Measurements from ENCODE around the gene LMNB1.
"Not testable (repeated sequence)": the region's sequence is repeated elsewhere in the genome, so short reads cannot be mapped to it uniquely, and the experiment has no call there.

LMNB1 gene

DNA sequence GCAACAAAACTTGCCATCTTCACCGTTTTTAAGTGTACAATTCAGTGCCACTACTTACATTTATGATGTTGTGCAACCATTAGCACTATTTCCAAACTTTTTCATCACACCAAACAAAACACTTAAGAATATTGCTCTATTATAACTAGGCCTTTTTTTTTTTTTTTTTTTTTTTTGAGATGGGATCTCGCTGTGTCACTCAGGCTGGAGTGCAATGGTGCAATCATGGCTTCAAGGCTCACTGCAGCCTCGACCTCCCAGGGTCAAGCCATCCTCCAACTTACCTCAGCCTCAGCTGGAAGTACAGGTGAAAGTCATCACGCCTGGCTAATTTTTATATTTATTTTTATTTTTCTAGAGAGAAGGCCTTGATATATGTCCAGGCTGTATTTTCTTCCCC is 22.3 kb upstream of the LMNB1 start:
- no peak for DNase-seq (ENCODE audit: extremely low read depth, insufficient read length)
- TF ChIP-seq, protein P1, sequence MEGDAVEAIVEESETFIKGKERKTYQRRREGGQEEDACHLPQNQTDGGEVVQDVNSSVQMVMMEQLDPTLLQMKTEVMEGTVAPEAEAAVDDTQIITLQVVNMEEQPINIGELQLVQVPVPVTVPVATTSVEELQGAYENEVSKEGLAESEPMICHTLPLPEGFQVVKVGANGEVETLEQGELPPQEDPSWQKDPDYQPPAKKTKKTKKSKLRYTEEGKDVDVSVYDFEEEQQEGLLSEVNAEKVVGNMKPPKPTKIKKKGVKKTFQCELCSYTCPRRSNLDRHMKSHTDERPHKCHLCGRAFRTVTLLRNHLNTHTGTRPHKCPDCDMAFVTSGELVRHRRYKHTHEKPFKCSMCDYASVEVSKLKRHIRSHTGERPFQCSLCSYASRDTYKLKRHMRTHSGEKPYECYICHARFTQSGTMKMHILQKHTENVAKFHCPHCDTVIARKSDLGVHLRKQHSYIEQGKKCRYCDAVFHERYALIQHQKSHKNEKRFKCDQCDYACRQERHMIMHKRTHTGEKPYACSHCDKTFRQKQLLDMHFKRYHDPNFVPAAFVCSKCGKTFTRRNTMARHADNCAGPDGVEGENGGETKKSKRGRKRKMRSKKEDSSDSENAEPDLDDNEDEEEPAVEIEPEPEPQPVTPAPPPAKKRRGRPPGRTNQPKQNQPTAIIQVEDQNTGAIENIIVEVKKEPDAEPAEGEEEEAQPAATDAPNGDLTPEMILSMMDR (IDR thresholded peaks at IDR 0.05; ENCODE audit: insufficient read depth, low read length, poor library complexity, severe bottlenecking), result no peak
- Histone ChIP-seq H3K36me3 (ENCODE audit: control insufficient read depth, insufficient read depth, low read length) (no peaks in the 10 kb centered on the region), H3K27me3 (replicated peaks; ENCODE audit: control insufficient read depth, insufficient read depth, low read length) (no peaks in the 10 kb centered on the region), H3K4me3 (replicated peaks; ENCODE audit: low read depth, low read length) (no peak overlapping the region)

DNA sequence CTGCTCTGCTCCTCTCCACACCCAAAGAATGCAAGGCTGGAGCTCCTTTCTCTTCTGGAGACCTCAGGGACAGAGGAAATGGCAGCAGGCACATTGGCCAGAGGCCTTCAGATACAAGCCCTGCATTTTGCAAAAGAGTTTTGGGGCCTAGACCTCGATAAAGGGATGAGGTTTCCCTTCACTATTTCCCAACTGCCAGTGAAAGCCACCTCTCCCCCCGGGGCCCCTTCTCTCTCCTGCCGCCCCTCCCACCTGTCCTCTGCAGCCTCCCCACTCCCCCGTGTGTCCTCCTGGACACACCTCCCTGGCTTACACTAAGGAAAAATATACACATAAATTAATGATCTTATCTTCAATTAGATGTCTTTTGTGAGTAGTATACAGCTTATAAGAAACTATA is 21.3 kb upstream of the LMNB1 start:
- Histone ChIP-seq H3K36me3 (ENCODE audit: control insufficient read depth, insufficient read depth, low read length) (no peaks in the 10 kb centered on the region), H3K4me3 (replicated peaks; ENCODE audit: low read depth, low read length) (no peak overlapping the region), H3K27me3 (replicated peaks; ENCODE audit: control insufficient read depth, insufficient read depth, low read length) (no peaks in the 10 kb centered on the region)
- TF ChIP-seq, protein P1 (IDR thresholded peaks at IDR 0.05; ENCODE audit: insufficient read depth, low read length, poor library complexity, severe bottlenecking), result no peak
- DNase-seq (ENCODE audit: extremely low read depth, insufficient read length), result no peak

GRCh38 chr5:126757713-126758357 is 19.1 kb upstream of the LMNB1 start:
- DNase-seq (ENCODE audit: extremely low read depth, insufficient read length), result no peak
- no peak overlapping the region for H3K4me3 ChIP-seq (replicated peaks; ENCODE audit: low read depth, low read length)
- TF ChIP-seq, protein P1 (IDR thresholded peaks at IDR 0.05; ENCODE audit: insufficient read depth, low read length, poor library complexity, severe bottlenecking), result no peak
- no peaks in the 10 kb centered on the region for H3K36me3 ChIP-seq (ENCODE audit: control insufficient read depth, insufficient read depth, low read length)
- H3K27me3 ChIP-seq (replicated peaks; ENCODE audit: control insufficient read depth, insufficient read depth, low read length), result no peaks in the 10 kb centered on the region

GRCh38 chr5:126763371-126763770 is 13.6 kb upstream of the LMNB1 start:
- H3K27me3 ChIP-seq (replicated peaks; ENCODE audit: control insufficient read depth, insufficient read depth, low read length), result no peaks in the 10 kb centered on the region

GRCh38 chr5:126769703-126770102 is 7.2 kb upstream of the LMNB1 start:
- Histone ChIP-seq H3K4me3 (replicated peaks; ENCODE audit: low read depth, low read length) (no peak overlapping the region), H3K36me3 (ENCODE audit: control insufficient read depth, insufficient read depth, low read length) (no peaks in the 10 kb centered on the region), H3K27me3 (replicated peaks; ENCODE audit: control insufficient read depth, insufficient read depth, low read length) (no peaks in the 10 kb centered on the region)
- TF ChIP-seq, protein P1 (IDR thresholded peaks at IDR 0.05; ENCODE audit: insufficient read depth, low read length, poor library complexity, severe bottlenecking), result no peak
- no peak for DNase-seq (ENCODE audit: extremely low read depth, insufficient read length)

More at GRCh38 chr5:126763371-126763770, 13.6 kb upstream of the LMNB1 start:
- no peak for DNase-seq (ENCODE audit: extremely low read depth, insufficient read length)
- TF ChIP-seq, protein P1 (IDR thresholded peaks at IDR 0.05; ENCODE audit: insufficient read depth, low read length, poor library complexity, severe bottlenecking), result no peak
- no peaks in the 10 kb centered on the region for H3K36me3 ChIP-seq (ENCODE audit: control insufficient read depth, insufficient read depth, low read length)
- H3K4me3 ChIP-seq (replicated peaks; ENCODE audit: low read depth, low read length), result no peak overlapping the region

- not testable (repeated sequence) for H3K4me3 ChIP-seq (replicated peaks; ENCODE audit: low read depth, low read length); DNase-seq (ENCODE audit: extremely low read depth, insufficient read length); H3K36me3 ChIP-seq (ENCODE audit: control insufficient read depth, insufficient read depth, low read length); H3K27me3 ChIP-seq (replicated peaks; ENCODE audit: control insufficient read depth, insufficient read depth, low read length)
Observed at GRCh38 chr5:126773536-126773935, 3.4 kb upstream of the LMNB1 start.

DNA sequence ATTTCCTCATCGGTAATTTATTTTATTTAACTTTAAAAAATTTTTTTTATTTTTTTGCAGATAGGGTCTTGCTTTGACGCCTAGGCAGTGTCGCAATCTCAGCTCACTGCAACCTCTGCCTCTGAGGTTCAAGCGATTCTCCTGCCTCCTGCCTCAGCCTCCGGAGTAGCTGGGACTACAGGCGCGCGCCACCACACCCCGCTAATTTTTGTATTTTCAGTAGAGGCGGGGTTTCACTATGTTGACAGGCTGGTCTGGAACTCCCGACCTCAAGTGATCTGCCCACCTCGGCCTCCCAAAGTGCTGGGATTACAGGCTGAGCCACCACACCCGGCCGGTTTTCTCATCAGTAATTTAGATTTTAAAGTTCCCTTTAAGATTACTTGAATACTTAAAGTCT is 2.3 kb upstream of the LMNB1 start:
- not testable (repeated sequence) for H3K27me3 ChIP-seq (replicated peaks; ENCODE audit: control insufficient read depth, insufficient read depth, low read length); DNase-seq (ENCODE audit: extremely low read depth, insufficient read length); H3K36me3 ChIP-seq (ENCODE audit: control insufficient read depth, insufficient read depth, low read length); H3K4me3 ChIP-seq (replicated peaks; ENCODE audit: low read depth, low read length)
